AG04450 (cell line): ENCODE results near the gene SDK1. TPM values are rescaled to one million over a fixed set of nuclear protein-coding genes. Genes with fewer than 3 reads are reported as not detected.
"Not testable (repeated sequence)": the region's sequence is repeated elsewhere in the genome, so short reads cannot be mapped to it uniquely, and the experiment has no call there.

Experiments
- CTCF ChIA-PET: fragments of 300-600, 350-600 bp; formaldehyde crosslinking; extraction: SDS; loops from one replicate; lab custom pipeline; 2022; ENCODE audit warnings: antibody characterized with exemption, inconsistent platforms; lab: Charles Lee
- POLR2A ChIA-PET: fragments of 350-600 bp; formaldehyde crosslinking; extraction: SDS; loops from one replicate; lab custom pipeline; 2021; ENCODE audit warnings: antibody characterized with exemption, inconsistent platforms; lab: Yijun Ruan, JAX
- DNase-seq: peaks from one replicate; pipeline ENCODE4 v3.0.0-alpha.2; 2011; ENCODE audit warnings: low read depth, low spot score
- H3K27ac ChIP-seq: one replicate; pipeline ENCODE4 v1.5.1; 2012; ENCODE audit warnings: low read depth, low read length, control low read depth
- H3K27me3 ChIP-seq: one replicate; pipeline ENCODE4 v1.6.0; 2012; ENCODE audit warnings: low read length; ENCODE audit not compliant: control insufficient read depth, insufficient read depth
- H3K4me3 ChIP-seq: 2 replicates; pipeline ENCODE4 v1.5.1; 2011; ENCODE audit warnings: mild to moderate bottlenecking, low read depth, low read length, control low read depth
- H3K9me3 ChIP-seq: 2 replicates; pipeline ENCODE4 v1.5.1; 2012; ENCODE audit warnings: low read length; ENCODE audit not compliant: control insufficient read depth, insufficient read depth
- polyA plus RNA-seq: library from polyadenylated mRNA; depleted of rRNA; stranded (reverse); fragments of >200 nt; gene quantifications from 2 replicates; pipeline ENCODE4 v1.2.3, GENCODE V29; 2011
- TF ChIP-seq, protein P1 (sequence below): IDR thresholded peaks from 2 replicates; pipeline ENCODE4 v1.5.1; 2011; ENCODE audit warnings: low read depth, low read length, control low read depth, inconsistent platforms

SDK1 gene
- polyA plus RNA-seq, 1 experiment, result 2.2 TPM

DNA sequence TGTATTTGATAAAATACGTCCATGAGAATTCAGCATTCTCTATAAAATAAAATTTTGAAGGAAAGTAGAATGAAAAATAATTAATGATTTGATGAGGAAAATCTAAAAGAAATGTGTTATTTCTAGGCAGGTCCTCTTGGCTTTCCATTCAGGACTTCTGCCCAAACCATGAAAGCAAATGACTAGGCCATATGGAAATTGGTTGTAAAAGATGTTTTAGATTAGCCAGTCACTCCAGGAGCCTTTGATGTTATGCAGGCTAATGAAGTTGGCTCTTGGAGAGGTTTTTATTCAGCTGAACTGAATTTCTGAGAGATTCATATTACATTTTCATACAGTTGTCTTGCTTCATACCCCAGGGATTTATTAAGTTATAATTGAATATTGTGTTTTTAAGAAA is 452.8 kb downstream of the SDK1 start:
- Histone ChIP-seq H3K27ac (no peak overlapping the region), H3K4me3 (no peak overlapping the region), H3K27me3 (no peaks in the 10 kb centered on the region), H3K9me3 (peaks cover 4% of the 10 kb centered on the region; the same call in 1 of the 2 replicates)
- TF ChIP-seq, protein P1, sequence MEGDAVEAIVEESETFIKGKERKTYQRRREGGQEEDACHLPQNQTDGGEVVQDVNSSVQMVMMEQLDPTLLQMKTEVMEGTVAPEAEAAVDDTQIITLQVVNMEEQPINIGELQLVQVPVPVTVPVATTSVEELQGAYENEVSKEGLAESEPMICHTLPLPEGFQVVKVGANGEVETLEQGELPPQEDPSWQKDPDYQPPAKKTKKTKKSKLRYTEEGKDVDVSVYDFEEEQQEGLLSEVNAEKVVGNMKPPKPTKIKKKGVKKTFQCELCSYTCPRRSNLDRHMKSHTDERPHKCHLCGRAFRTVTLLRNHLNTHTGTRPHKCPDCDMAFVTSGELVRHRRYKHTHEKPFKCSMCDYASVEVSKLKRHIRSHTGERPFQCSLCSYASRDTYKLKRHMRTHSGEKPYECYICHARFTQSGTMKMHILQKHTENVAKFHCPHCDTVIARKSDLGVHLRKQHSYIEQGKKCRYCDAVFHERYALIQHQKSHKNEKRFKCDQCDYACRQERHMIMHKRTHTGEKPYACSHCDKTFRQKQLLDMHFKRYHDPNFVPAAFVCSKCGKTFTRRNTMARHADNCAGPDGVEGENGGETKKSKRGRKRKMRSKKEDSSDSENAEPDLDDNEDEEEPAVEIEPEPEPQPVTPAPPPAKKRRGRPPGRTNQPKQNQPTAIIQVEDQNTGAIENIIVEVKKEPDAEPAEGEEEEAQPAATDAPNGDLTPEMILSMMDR, result no peak
- no peak for DNase-seq
- POLR2A ChIA-PET, result no interaction called here
- CTCF ChIA-PET, result no interaction called here

GRCh38 chr7:3754493-3755341 is 453.7 kb downstream of the SDK1 start:
- ChIA-PET CTCF (no interaction called here), POLR2A (no interaction called here)
- H3K27ac ChIP-seq, result no peak overlapping the region
- no peak overlapping the region for H3K4me3 ChIP-seq
- TF ChIP-seq, protein P1, result no peak
- H3K27me3 ChIP-seq, result no peaks in the 10 kb centered on the region
- peaks cover 4% of the 10 kb centered on the region; the same call in 1 of the 2 replicates for H3K9me3 ChIP-seq
- peak; percentile 6 for DNase-seq

- CTCF ChIA-PET, H3K4me3 ChIP-seq, DNase-seq, H3K27me3 ChIP-seq, POLR2A ChIA-PET, H3K27ac ChIP-seq, H3K9me3 ChIP-seq: not testable (repeated sequence)
Measured at GRCh38 chr7:3755778-3756453, 454.9 kb downstream of the SDK1 start.

- TF ChIP-seq, protein P1, result no peak
- H3K4me3 ChIP-seq, result no peak overlapping the region
- no peak overlapping the region for H3K27ac ChIP-seq
- DNase-seq, result no peak
- POLR2A ChIA-PET, result no interaction called here
- H3K9me3 ChIP-seq, result peaks cover 4% of the 10 kb centered on the region; the same call in 1 of the 2 replicates
- CTCF ChIA-PET, result no interaction called here
- H3K27me3 ChIP-seq, result no peaks in the 10 kb centered on the region
Measured at GRCh38 chr7:3757059-3757458, 456.0 kb downstream of the SDK1 start.

- DNase-seq, result no peak
- POLR2A ChIA-PET, result no interaction called here
- TF ChIP-seq, protein P1, result no peak
- Histone ChIP-seq H3K27me3 (no peaks in the 10 kb centered on the region), H3K4me3 (no peak overlapping the region), H3K9me3 (peaks cover 4% of the 10 kb centered on the region; the same call in 1 of the 2 replicates), H3K27ac (no peak overlapping the region)
- CTCF ChIA-PET, result no interaction called here
Measured at GRCh38 chr7:3760651-3761050, 459.6 kb downstream of the SDK1 start.
